Activated CD8-positive, alpha-beta memory T cell treated with anti-CD3 and anti-CD28 coated beads for 24 hours (primary cell): Measurements from ENCODE around the gene FAM117B.
"Not testable (repeated sequence)": the region's sequence is repeated elsewhere in the genome, so short reads cannot be mapped to it uniquely, and the experiment has no call there.

ENCODE experiments used
- DNase-seq: peaks from one replicate; pipeline ENCODE4 v3.0.0-alpha.2; 2020

FAM117B gene

DNA sequence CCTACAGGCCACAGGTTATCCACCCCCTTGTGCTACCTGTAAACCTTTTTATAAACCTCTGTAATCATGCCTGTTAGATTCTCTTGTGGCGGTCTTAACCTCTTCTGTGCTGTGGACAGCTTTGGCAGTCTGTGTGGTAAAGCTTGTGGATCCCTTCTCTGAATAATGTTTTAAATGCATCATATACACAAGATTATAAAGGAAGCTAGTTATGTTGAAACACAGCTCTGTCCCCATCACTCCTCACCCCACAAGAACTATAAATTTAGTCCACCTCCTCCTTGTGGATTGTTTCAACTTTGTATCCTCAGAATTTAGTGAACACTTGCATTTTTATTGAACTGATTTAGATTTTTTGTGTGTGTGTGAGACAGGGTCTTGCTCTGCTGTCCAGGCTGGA, 129.1 kb downstream of the FAM117B start:
- DNase-seq: no peak

- DNase-seq: no peak
Measured at GRCh38 chr2:202764991-202765390, 130.2 kb downstream of the FAM117B start.

DNA sequence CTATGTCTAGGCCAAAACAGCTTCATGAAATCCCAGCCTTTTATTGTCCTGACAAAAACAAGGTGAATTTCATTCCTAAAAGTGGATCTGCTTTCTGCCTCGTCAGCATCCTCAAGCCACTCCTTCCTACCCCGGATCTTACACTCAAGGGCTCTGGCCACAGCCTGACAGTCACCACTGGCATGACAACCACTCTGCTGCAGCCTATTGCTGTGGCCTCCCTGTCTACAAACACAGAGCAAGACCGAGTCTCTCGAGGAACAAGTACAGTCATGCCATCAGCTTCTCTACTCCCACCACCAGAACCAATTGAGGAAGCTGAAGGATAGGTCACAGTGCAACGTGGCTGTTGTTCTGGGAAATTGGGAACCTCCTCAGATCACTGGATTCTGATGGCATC, 130.7 kb downstream of the FAM117B start:
- DNase-seq: no peak

DNA sequence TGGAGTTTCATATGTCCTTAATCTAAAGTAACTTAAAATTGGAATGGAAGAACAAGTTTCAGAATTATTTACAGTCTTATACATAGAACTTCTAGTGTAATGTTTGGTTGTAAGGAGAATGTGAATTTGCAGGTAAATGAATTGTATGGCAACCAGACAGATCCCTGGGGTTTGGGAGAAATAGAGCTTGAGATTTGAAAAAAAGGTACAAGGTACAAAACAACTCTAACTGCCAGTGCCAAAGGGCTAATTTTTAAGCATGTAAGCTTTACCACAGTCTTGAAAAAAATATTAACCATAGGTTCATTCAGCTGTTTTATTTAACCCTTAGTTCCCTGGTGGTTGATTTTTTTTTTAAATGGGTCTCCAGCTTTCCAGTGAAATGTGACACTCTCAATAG, 133.5 kb downstream of the FAM117B start:
- DNase-seq: no peak

DNA sequence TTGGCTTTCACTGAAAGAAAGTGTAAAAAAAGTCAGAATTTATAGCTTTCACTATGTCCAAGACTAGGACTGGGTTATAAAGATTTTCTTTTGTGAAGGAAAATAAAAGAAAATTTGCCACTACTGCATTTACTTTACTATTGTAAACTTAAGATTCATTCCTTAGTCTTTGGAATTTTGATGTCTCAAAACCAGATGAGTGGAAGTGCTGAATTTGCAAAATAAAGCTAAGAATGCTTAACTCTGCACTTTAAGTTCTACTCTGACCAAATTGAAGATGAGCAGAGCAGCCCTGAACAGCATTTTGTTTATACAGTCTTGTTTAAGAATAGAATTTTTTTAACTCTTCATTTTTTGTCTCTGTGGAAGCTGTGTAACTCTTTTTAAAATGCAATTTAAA, 134.4 kb downstream of the FAM117B start:
- DNase-seq: no peak

GRCh38 chr2:202771336-202771735, 136.6 kb downstream of the FAM117B start:
- no peak for DNase-seq

- DNase-seq: no peak
Measured at GRCh38 chr2:202771741-202772460, 137.1 kb downstream of the FAM117B start.

DNA sequence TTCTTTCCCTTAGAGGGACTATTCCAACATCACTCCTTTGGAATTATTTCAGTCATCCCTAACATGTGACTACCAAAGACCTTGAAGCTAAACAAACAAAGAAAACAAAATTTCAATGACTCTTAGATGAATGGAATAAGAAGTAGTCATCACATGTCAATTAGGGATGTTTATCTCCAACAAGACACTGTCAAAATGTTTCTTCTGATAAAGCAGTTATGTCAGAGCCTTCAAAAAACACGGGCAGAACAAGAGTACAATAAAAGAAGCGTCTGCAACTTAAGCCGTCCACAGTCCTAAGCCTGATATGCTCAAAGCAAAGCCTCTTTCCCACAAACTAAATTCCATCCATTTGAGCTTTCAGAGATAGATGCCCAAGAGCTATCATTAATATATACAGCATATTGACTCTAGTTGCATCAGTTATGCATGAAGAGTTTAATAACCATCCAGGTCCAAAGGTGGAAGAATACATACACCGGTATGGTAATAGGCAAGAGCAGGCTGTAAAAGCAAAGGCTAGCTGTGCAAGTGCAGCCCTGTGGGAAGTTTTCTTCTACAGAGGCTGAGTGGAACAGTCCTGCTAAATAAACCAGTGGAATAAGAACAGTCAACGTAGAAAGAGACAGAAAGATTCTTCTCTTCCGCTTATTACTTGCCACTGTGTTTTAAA, 138.7 kb downstream of the FAM117B start:
- no peak for DNase-seq

DNA sequence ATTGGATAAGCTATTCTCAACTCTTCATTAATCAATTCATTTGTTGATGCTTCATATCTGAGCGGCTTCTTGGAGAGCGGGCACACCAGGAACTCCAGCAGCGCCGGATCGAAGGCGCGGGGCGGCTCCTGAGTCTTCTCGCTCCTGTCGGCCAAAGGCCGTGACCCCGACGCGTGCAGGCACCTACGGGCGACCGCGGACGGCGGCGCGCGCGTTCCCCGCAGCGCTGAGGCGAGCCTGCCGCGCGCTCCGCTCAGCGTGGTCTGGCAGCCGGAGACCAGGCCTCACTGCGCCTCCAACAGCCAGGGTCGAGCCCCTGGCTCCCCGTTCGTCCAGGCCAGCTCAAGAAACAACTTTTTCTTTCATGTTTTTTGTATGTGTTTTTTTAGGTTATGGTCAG, 139.3 kb downstream of the FAM117B start:
- DNase-seq: no peak

DNA sequence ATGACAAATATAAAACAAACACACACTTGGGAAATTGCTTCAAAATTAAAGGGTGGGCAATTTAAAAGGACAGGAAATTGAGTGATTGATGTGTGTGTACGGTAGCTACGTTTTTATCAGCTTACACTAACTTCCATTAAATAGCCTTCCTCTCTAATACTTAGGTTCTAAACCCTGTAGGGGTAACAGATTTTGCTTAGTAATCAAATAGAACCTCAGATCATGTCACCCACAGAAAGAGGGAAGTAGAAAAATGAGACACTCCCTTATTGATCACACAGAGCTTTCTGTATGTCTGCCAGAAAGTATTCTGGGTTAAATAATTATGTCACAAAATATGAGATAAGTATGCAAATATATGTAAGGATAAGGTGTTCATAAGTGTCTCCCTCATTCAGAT, 143.4 kb downstream of the FAM117B start:
- no peak for DNase-seq

DNA sequence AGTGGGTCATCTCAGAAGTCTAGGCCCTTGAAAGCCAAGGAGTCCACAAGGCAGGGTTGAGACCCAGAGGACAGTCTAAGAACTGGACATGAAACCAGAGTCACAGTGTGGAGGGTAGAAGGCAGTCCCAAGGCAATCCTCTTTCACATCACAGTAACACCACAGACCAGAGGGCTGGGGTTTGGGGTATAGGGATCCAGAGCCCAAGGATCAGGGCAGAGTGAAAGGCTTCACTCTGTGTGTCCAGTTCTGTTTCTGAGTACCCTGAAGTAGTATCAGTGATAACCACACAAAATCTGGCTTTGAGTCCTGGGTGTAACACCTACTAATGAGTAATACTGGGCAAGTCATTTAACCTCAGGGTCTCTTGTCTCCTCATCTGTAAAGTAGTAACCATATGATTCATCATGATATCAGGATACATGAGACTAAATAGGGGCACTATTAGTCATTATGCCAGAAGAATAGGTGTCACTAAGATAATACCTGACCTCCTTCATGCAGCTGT, 145.8 kb downstream of the FAM117B start:
- no peak for DNase-seq

- DNase-seq: no peak
Measured at GRCh38 chr2:202782940-202783558, 148.3 kb downstream of the FAM117B start.

GRCh38 chr2:202786842-202787241, 152.1 kb downstream of the FAM117B start:
- no peak for DNase-seq

- DNase-seq: no peak
Measured at GRCh38 chr2:202790676-202791075, 155.9 kb downstream of the FAM117B start.

- no peak for DNase-seq
Measured at GRCh38 chr2:202797944-202798343, 163.2 kb downstream of the FAM117B start.

- not testable (repeated sequence) for DNase-seq
Measured at GRCh38 chr2:202805911-202806310, 171.1 kb downstream of the FAM117B start.

DNA sequence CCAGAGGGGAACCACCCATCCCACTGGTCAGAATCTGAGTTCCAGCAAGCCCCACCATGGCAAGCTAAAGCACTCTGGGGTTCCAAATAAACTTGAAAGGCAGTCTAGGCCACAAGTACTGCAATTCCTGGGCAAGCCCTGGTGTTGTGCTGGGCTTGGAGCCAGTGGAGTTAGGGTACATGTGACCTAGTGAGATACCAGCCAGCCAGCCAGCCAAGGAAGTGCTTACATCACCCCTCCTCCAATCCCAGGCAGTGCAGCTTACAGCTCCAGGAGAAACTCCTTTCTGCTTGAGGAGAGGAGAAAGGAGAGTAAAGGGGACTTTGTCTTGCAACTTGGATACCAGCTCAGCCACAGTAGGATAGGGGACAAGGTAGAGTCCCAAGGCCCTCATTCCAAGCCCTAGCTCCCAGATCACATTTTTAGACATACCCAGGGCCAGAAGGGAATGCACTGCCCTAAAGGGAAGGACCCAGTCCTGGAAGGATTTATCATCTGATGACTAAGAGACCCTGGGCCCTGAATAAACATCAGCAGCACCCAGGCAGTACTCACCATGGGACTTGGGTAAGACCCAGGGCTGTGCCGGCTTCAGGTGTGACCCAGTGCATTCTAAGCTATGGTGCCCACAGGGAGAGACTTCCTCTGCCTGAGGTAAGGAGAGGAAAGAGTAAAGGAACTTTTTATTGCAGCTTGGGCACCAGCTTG, 172.8 kb downstream of the FAM117B start:
- not testable (repeated sequence) for DNase-seq

- DNase-seq: no peak
Measured at GRCh38 chr2:202808754-202809153, 174.0 kb downstream of the FAM117B start.

DNA sequence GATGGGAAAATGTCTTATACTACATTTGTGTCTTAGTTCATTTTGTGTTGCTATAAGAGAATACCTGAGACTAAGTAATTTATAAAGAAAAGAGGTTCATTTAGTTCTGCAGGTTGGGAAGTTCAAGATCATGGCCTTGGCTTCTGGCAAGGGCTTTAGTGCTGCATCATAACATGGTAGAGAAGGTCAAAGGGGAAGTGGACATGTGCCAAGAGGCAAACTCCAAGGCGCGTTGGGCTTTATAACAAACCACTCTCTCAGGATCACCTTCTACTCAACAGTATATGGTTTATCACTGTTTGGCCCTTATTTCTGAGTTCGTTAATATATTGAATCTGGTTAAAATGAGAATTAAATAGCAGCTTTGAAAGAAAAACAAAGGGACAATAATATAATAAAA, 178.6 kb downstream of the FAM117B start:
- DNase-seq: no peak

DNA sequence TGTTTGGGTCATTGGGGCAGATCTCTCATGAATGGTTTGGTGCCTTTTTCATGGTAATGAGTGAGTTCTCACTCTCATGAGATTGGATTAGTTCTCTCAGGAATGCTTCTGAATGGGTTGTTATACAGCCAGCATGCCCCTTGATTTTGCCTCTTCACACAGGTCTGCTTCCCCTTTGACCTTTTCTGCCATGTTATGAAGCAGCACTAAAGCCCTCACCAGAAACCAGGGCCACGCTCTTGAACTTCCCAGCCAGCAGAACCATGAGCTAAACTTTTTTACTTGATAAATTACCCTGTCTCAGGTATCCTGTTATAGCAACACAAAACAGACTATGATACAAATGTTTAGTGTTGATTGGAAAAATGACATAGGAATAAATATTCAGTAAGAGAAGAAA, 179.5 kb downstream of the FAM117B start:
- no peak for DNase-seq

DNA sequence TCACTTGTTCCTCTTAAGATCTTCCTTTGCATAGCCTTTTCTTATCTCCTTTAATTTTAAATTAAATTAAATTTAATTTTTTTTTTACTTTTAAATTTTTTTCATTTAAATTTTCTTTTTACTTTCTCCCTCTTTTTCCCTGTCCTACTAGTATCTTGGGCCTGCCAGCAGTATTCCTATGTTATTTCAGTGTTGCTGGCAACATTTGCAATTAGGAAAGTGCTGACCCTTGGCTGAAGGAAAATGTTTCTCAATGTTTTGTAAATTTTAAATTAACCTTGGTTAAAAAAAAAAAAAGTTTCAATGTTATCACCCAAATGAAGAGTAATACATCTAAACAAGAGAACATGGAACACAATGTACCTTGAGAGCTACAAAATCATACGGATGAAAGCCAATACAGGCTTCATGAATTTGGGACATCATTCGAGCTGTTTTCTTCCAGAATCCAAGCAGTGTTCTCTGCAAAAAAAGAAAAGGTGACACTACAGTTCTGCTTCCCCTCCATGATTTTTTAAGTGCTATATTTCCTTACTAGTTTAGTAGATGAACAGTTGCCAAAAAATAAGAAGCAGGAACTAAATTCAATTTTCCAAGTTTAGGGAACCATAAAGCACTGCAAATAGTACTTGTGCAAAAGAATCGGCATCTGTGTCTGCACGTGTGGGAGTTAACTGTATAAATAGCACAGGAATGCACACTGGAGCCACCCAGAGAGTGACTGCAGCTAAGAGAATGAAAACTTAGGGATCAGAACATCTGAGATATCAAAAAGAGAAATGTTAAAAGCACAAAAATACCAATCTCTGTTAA, 181.0 kb downstream of the FAM117B start:
- no peak for DNase-seq

GRCh38 chr2:202817771-202818170, 183.0 kb downstream of the FAM117B start:
- DNase-seq: no peak

DNA sequence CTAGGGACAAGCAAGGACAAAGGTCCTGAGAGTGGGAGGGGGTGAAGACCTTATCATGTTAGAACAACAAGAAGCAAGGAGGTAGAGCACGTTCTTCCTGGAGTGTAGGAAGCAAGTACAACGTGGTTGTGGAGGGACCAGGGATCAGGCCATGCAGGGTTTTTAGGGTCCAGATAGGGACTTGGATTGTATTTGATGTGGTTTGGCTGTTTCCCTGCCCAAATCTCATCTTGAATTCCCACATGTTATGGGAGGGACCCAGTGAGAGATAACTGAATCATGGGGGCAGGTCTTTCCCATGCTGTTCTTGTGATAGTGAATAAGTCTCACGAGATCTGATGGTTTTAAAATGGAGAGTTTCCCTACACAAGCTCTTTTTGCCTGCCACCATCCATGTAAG, 183.6 kb downstream of the FAM117B start:
- no peak for DNase-seq
